ENCODE results near the gene ATP6V0A1.

The ATP6V0A1 gene

GRCh38 chr17:42563950-42564349, 105.3 kb downstream of the ATP6V0A1 start:
- H3K27ac Mint-ChIP-seq, result peak overlapping the region; percentile 94
- no peaks in the 10 kb centered on the region for H3K27me3 Mint-ChIP-seq
- H3K4me3 Mint-ChIP-seq, result peak overlapping the region; percentile 95
- peaks cover 35% of the 10 kb centered on the region for H3K4me1 Mint-ChIP-seq
- no peaks in the 10 kb centered on the region for H3K9me3 Mint-ChIP-seq
- H3K36me3 Mint-ChIP-seq, result peaks cover 2% of the 10 kb centered on the region

GRCh38 chr17:42564815-42565522, 106.3 kb downstream of the ATP6V0A1 start:
- Mint-ChIP-seq H3K9me3 (no peaks in the 10 kb centered on the region), H3K36me3 (peaks cover 6% of the 10 kb centered on the region), H3K27me3 (no peaks in the 10 kb centered on the region), H3K4me3 (peak overlapping the region; percentile 11), H3K27ac (peak overlapping the region; percentile 62), H3K4me1 (peaks cover 40% of the 10 kb centered on the region)

- Mint-ChIP-seq H3K27me3 (no peaks in the 10 kb centered on the region), H3K4me3 (peak overlapping the region; percentile 97), H3K36me3 (peaks cover 6% of the 10 kb centered on the region), H3K9me3 (no peaks in the 10 kb centered on the region), H3K4me1 (peaks cover 40% of the 10 kb centered on the region), H3K27ac (no peak overlapping the region)
Observed at GRCh38 chr17:42565523-42566214, 107.0 kb downstream of the ATP6V0A1 start.

DNA sequence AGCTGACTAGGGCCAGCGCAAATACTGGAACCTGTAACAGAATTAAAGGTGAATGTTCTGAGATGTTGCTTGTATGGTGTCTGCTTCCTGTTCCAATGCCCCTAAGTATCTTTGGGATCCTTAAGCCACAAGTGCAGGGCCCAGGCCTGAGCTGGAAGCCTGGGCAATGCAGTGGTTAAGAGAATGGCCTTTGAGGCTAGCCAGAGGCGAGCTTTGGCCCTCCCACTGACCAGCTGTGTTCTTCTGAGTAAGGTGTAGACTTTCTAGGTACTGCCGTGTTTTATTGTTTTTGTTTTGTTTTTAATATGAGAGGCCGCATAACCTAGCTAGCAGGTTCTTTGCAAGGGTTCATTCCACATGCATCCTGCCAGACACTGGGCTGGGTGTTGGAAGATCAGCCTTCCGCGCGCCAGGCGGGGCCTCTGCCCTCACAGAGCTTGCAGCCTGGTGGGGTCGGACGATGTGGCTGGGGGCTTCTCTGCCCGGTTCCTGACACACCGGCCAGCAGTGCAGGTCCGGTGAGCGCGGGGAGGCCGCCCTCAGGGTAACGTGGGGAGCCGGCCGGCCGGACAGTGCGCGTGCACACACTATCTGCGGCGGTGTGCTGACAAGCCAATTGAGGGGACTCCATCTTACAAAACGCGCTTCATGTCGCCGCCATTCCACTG, 107.7 kb downstream of the ATP6V0A1 start:
- Mint-ChIP-seq H3K36me3 (peaks cover 11% of the 10 kb centered on the region), H3K27ac (peak overlapping the region; percentile 82), H3K4me1 (peaks cover 44% of the 10 kb centered on the region), H3K27me3 (no peaks in the 10 kb centered on the region), H3K4me3 (peak overlapping the region; percentile 97), H3K9me3 (no peaks in the 10 kb centered on the region)

DNA sequence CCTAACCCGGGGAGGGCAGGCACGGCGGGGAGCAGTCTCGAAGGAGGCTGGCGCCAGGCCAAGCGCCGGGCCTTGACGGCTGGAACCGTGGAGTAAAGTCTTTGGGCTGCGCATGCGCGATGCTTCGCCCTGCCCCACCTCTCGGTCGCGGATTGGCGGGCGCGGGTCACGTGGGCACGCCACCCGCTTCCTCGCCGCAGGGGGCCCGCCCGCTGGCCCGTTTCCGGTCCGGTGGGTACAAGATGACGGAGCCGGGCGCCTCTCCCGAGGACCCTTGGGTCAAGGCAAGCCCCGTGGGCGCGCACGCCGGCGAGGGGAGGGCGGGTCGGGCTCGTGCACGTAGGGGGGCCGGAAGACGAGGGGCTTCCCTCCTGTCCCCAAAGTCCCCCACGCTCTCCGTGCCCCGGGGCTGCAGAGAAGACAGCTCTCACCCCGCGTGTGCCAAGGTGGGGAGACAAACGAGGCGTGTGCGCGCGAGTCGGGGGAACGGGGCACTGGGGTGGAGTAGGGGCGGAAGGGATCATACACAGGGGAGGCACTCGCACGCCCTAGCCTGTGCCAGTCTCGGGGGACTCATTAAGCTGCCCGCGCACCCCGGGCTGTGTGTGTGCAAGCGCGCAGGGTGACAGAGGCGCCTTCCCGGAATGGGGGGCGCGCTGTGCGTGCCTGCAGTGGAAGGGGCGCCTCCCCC, 108.3 kb downstream of the ATP6V0A1 start, which contains the start of gene MLX:
MLX (plus strand) TSS at position 218 of the 691 bp plus-strand sequence; CDS start at position 243, 25 bp downstream.
- H3K36me3 Mint-ChIP-seq, result peaks cover 12% of the 10 kb centered on the region
- H3K4me3 Mint-ChIP-seq, result peak within 1 kb of the TSS; percentile 97
- peak within 1 kb of the TSS; percentile 96 for H3K27ac Mint-ChIP-seq
- peaks cover 38% of the 10 kb centered on the region for H3K4me1 Mint-ChIP-seq
- no peaks in the 10 kb centered on the region for H3K9me3 Mint-ChIP-seq
- H3K27me3 Mint-ChIP-seq, result no peaks in the 10 kb centered on the region

- H3K27me3 Mint-ChIP-seq, result no peaks in the 10 kb centered on the region
- H3K4me1 Mint-ChIP-seq, result peaks cover 34% of the 10 kb centered on the region
- H3K36me3 Mint-ChIP-seq, result peaks cover 16% of the 10 kb centered on the region
- H3K9me3 Mint-ChIP-seq, result no peaks in the 10 kb centered on the region
- peak overlapping the region; percentile 65 for H3K4me3 Mint-ChIP-seq
- H3K27ac Mint-ChIP-seq, result peak overlapping the region; percentile 35
Observed at GRCh38 chr17:42568341-42569111, 109.8 kb downstream of the ATP6V0A1 start.

DNA sequence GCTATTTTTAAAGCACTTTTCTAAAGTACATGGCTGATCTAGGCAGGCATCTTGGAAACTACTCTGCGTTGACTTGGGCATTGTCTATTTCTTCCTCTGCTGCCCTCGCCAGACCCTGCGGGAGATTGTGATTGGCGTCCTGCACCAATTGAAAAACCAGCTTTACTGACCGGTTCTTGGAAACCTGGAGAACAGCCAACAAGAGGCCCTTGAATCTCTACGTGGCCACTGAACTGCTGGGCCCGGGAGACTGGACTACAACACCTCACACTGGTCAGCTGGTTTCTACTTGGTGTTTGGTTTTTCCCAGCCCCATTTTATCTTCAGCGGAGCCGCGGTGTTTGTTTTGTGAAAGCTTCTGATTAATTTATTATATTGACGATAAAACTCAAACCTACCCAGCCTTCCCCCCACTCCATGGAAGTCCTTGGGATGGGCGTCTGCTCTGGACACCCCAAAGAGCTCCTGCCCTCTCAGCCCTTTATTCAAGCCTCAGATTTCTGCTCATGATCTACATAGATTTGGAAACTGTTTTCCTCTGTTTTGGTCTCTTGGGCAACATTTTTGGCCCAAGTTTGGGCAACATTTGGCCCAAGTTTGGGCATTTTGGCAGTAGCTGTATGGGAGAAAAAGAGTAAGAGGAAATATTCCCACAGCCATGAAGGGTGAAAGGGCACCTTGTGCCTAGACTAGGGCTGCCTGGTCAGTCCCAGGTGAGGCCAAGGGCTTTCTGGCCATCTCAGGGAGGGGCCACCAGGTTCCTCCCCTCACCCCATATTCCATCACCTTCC, 113.0 kb downstream of the ATP6V0A1 start:
- no peak overlapping the region for H3K4me3 Mint-ChIP-seq
- no peaks in the 10 kb centered on the region for H3K9me3 Mint-ChIP-seq
- no peaks in the 10 kb centered on the region for H3K27me3 Mint-ChIP-seq
- H3K4me1 Mint-ChIP-seq, result peaks cover 34% of the 10 kb centered on the region
- H3K36me3 Mint-ChIP-seq, result peaks cover 19% of the 10 kb centered on the region
- H3K27ac Mint-ChIP-seq, result no peak overlapping the region

Data from activated naive CD4-positive, alpha-beta T cell treated with anti-CD3 and anti-CD28 coated beads, Interleukin-2, amount 50 U/mL, for 24 hours (primary cell).